ENCODE results near the gene PLCL1.
"Not testable (repeated sequence)": the region's sequence is repeated elsewhere in the genome, so short reads cannot be mapped to it uniquely, and the experiment has no call there.

Gene PLCL1

DNA sequence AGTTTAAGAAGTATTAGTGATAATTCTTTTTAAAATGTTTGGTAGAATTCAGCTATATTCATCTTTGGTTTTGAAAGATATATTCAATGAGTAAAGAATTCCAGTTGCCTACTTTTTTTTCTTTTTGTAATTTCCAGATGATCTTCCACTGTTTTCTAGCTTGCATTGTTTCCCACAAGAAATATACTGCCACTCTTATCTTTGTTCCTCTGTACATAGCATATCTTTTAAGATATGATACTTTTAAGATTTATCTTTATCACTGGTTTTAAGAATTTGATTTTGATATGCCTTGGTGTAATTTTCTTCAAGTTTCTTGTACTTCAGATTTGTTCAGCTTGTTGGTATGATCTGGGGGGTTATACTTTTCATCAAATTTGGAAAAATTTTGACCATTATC lies 374.4 kb downstream of the PLCL1 start:
- no peak for DNase-seq (ENCODE audit: low read depth)

DNA sequence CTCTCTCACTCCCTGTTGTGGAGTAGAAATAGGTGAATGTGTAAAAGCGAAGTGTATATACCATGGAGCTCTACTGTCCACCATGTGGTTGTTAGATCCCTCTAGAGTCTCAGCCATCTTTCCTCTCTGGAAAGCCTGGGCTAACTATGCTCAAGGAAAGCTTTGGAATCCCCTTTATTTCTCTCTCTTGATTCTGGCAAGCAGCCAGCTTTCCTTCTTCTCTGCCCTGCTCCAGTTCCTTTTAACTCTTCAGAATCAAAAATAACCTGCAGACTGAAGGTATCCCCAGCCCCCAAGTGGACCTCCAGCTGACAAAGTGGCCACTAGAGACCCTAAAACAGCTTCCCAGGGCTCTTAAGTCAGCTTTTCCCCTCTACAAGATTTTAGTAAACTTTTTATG lies 381.9 kb downstream of the PLCL1 start:
- no peak for DNase-seq (ENCODE audit: low read depth)

DNA sequence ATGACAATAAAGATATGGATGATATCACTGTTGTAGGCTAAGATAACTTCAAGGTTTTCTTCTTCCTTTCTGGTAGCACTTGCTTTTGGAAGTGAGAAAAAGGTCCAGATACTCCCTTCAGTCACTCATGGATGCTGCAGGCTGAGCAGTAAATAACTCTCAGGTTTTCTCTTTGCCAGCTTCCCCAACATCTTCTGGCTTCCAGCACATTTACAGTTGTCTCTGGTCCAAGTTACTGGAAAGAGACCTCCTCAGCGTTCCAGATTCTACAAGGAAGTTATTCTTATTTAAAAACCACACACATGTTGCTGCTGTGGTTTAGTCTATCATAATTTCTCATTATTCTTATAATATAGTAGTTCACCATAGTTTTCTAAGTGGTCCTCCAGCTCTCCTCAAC lies 383.4 kb downstream of the PLCL1 start:
- DNase-seq (ENCODE audit: low read depth) = no peak

DNA sequence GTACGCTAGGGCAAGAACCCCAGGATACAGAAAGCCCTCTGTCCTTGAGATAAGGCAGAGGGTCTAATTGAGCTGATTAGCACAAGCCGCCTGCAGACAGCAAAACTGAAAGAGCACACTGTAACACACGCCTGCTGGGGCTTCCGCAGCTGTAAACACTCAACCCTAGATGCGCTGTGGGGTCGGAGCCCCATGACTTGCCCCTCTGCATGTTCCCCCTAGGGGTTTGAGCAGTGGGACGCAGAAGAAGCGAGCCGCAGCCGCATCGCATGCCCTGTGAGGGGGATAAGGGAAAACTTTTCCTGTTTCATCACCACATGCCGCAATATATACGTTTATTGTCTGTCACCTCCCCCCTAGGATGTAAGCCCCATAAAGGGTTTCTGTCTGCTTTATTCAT lies 384.6 kb downstream of the PLCL1 start:
- DNase-seq (ENCODE audit: low read depth) = no peak

DNA sequence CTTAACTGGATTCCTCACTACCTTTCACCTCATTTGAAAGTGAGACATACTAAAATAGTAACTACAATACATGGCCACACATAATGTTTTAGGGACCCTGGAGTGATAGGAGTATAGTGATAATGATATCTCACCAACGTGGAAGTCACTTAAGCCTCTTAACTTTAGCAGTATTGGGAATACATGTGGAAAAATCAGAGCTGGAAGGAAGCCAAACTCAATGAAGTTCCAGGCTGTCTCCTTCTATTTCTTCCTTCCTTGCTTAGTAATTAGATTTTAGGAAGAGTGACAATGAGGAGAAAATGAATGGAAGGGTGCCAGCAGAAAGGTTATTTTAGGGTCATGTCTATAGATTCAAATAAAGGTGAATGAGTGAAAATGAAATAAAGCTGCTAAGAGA lies 387.3 kb downstream of the PLCL1 start:
- DNase-seq (ENCODE audit: low read depth) = no peak

DNA sequence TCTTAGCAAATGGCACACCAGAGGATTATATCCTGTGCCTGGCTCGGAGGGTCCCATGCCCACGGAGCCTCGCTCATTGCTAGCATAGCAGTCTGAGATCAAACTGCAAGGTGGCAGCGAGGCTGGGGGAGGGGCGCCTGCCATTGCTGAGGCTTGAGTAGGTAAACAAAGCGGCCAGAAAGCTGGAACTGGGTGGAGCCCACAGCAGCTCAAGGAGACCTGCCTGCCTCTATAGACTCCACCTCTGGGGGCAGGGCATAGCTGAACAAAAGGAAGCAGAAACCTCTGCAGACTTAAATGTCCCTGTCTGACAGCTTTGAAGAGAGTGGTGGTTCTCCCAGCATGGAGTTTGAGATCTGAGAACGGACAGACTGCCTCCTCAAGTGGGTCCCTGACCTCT lies 392.2 kb downstream of the PLCL1 start:
- not testable (repeated sequence) for DNase-seq (ENCODE audit: low read depth)

Measured in HS-27A (cell line).